Activated CD4-positive, alpha-beta T cell treated with anti-CD3 and anti-CD28 coated beads, Interleukin-2, amount 50 U/mL, for 16 hours (primary cell): ENCODE measurements around the gene SGCB.
"Not testable (repeated sequence)": the region's sequence is repeated elsewhere in the genome, so short reads cannot be mapped to it uniquely, and the experiment has no call there.

Experiments used
- DNase-seq: peaks from one replicate; pipeline ENCODE4 v3.0.0-alpha.2; 2020

Gene SGCB

GRCh38 chr4:52038103-52038912, at the start of gene SGCB:
SGCB (minus strand) TSS chr4:52038299; CDS start chr4:52038259, 40 bp downstream.
- DNase-seq, result peak; percentile 74

GRCh38 chr4:52086425-52086824, 48.3 kb upstream of the SGCB start:
- not testable (repeated sequence) for DNase-seq

- no peak for DNase-seq
Observed at GRCh38 chr4:52081216-52081615, 43.1 kb upstream of the SGCB start.

GRCh38 chr4:52079659-52080058, 41.6 kb upstream of the SGCB start:
- DNase-seq, result no peak

GRCh38 chr4:52076731-52077130, 38.6 kb upstream of the SGCB start:
- no peak for DNase-seq

GRCh38 chr4:52071791-52072546, 33.9 kb upstream of the SGCB start:
- no peak for DNase-seq

- no peak for DNase-seq
Observed at GRCh38 chr4:52069571-52069970, 31.5 kb upstream of the SGCB start.

GRCh38 chr4:52059372-52059771, 21.3 kb upstream of the SGCB start:
- no peak for DNase-seq

- no peak for DNase-seq
Observed at GRCh38 chr4:52058275-52058674, 20.2 kb upstream of the SGCB start.

GRCh38 chr4:52057196-52057595, 19.1 kb upstream of the SGCB start:
- no peak for DNase-seq

GRCh38 chr4:52054254-52054653, 16.2 kb upstream of the SGCB start:
- DNase-seq, result no peak

- no peak for DNase-seq
Observed at GRCh38 chr4:52052475-52052780, 14.3 kb upstream of the SGCB start.

GRCh38 chr4:52051615-52052474, 13.7 kb upstream of the SGCB start:
- no peak for DNase-seq

- no peak for DNase-seq
Observed at GRCh38 chr4:52051213-52051614, 13.1 kb upstream of the SGCB start, which contains the start of gene SPATA18. SPATA18 (plus strand) TSS chr4:52051304; CDS start chr4:52051705, 401 bp downstream.

GRCh38 chr4:52049266-52049665, 11.2 kb upstream of the SGCB start:
- no peak for DNase-seq

- DNase-seq, result no peak
Observed at GRCh38 chr4:52045028-52045427, 6.9 kb upstream of the SGCB start.

GRCh38 chr4:52037689-52038102, 403 bp downstream of the SGCB start:
- peak; percentile 30 for DNase-seq

- no peak for DNase-seq
Observed at GRCh38 chr4:52036886-52037530, 1.1 kb downstream of the SGCB start.

GRCh38 chr4:52035190-52035589, 2.9 kb downstream of the SGCB start:
- no peak for DNase-seq

- DNase-seq, result no peak
Observed at GRCh38 chr4:52032005-52032404, 6.1 kb downstream of the SGCB start.

GRCh38 chr4:52028970-52029369, 9.1 kb downstream of the SGCB start:
- DNase-seq, result no peak

- no peak for DNase-seq
Observed at GRCh38 chr4:52019936-52020657, 18.0 kb downstream of the SGCB start, which contains the start of gene LRRC66. LRRC66 (minus strand) TSS chr4:52020363; CDS start chr4:52017613, 2,750 bp downstream.
